ENCODE measurements around the gene MYO5A. TPM values are rescaled to one million over a fixed set of nuclear protein-coding genes. Genes with fewer than 3 reads are reported as not detected.

MYO5A gene
- total RNA-seq, 1 experiment from 2014 or later = 17.6 TPM

GRCh38 chr15:52567871-52568600 lies 39.4 kb upstream of the MYO5A start (continued):
- TF ChIP-seq SRF (IDR thresholded peaks at IDR 0.05; ENCODE audit: low read depth) (no peak), ZNF274 (IDR thresholded peaks at IDR 0.05; ENCODE audit: low read depth, low read length) (no peak), ZFX (IDR thresholded peaks at IDR 0.05) (no peak), SIN3A (IDR thresholded peaks at IDR 0.05; ENCODE audit: low read depth) (no peak), CBX3 (IDR thresholded peaks at IDR 0.05; ENCODE audit: low read depth) (no peak)

DNA sequence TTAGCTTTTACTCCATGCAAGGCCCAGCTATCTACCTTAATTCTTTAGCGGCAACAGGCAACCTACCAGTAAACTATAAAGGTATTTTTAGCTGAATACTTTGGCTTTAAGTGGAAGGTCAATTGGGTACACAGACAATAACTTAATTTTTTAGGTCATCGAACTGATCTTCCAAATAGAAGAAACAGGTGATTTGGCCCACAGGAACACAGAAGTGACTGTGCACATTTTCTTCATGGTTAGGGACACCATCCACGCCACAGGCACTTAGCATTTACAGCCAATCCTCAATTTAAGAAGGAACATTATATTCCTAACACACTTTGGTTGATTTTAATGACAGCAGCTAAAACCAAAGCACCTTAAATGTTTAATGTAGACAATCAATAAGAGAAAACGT lies 38.2 kb upstream of the MYO5A start:
- BruUV-seq (replicated peaks) = no TSS peak
- no peaks in the 10 kb centered on the region for H3K9me2 ChIP-seq (ENCODE audit: insufficient read depth)
- intact Hi-C loops (cut with micrococcal nuclease) = loop anchor here (5.0 to 10.0 kb wide), 3 partner anchors 110 to 312 kb away; partner anchors contain the start of gene ATOSA
- H3K36me3 ChIP-seq (ENCODE audit: control insufficient read depth in 1 of 2, insufficient read depth in 2 of 2, low read length in 2 of 2) = no peaks in the 10 kb centered on the region; a peak in 1 of 4 replicates
- peak overlapping the region; percentile 97 for H3K4me2 ChIP-seq (ENCODE audit: low read length)
- H4K20me1 ChIP-seq (ENCODE audit: insufficient read depth) = peaks cover 42% of the 10 kb centered on the region
- peaks cover 70% of the 10 kb centered on the region for H3K79me2 ChIP-seq (ENCODE audit: insufficient read depth, low read length)
- H3K27me3 ChIP-seq (ENCODE audit: insufficient read depth, low read length) = no peaks in the 10 kb centered on the region
- H3K9ac ChIP-seq (ENCODE audit: low read length) = peak overlapping the region; percentile 99
- H2AFZ ChIP-seq (ENCODE audit: low read depth, low read length, poor library complexity, severe bottlenecking) = no peak overlapping the region
- H3K9me3 ChIP-seq (ENCODE audit: control insufficient read depth in 1 of 2, insufficient read depth in 1 of 2, low read depth in 1 of 2, low read length in 2 of 2) = no peaks in the 10 kb centered on the region
- peaks cover 8 to 16% of the 10 kb centered on the region in 2 experiments for H3K4me1 ChIP-seq (ENCODE audit: control insufficient read depth in 1 of 2, insufficient read depth in 2 of 2, low read length in 2 of 2)
- ATAC-seq = no peak
- no peak for TF ChIP-seq TCF7L2 (IDR thresholded peaks at IDR 0.05; ENCODE audit: borderline replicate concordance, extremely low read depth, insufficient read depth, insufficient read length)
- no peak for TF ChIP-seq EZH2phosphoT487 (IDR thresholded peaks at IDR 0.05; ENCODE audit: borderline replicate concordance)
- TF ChIP-seq YY1 (IDR thresholded peaks at IDR 0.05; ENCODE audit: extremely low read depth, insufficient replicate concordance, low read depth, low read length) = no peak
- no peak for TF ChIP-seq POLR2A (IDR thresholded peaks at IDR 0.05; ENCODE audit: borderline replicate concordance, extremely low read depth, insufficient read depth, insufficient read length)
- TF ChIP-seq SIN3A (IDR thresholded peaks at IDR 0.05; ENCODE audit: low read depth) = no peak
- no peak for TF ChIP-seq JUND (IDR thresholded peaks at IDR 0.05)
- no peak for TF ChIP-seq ZBTB33 (IDR thresholded peaks at IDR 0.05; ENCODE audit: extremely low read depth, insufficient replicate concordance, low read length)
- no peak for TF ChIP-seq CTCF (IDR thresholded peaks at IDR 0.05 in 2 of 3, conservative IDR thresholded peaks at IDR 0.05 in 1 of 3; ENCODE audit: borderline replicate concordance in 1 of 3, insufficient read depth in 1 of 3, low read depth in 2 of 3, low read length in 2 of 3)
- TF ChIP-seq CEBPB (IDR thresholded peaks at IDR 0.05; ENCODE audit: low read depth) = no peak
- H3K27ac ChIP-seq (ENCODE audit: low read depth, low read length) = no peak overlapping the region
- ChIA-PET RAD21 (ENCODE audit: low non-redundant PET in 1 of 2, low total read pairs in 2 of 2, uncharacterized antibody in 2 of 2, unreplicated experiment in 2 of 2) (no interaction called here), POLR2A (no interaction called here), CTCF (no interaction called here)
- H3K4me3 ChIP-seq (replicated peaks in 1 of 2; ENCODE audit: low read depth in 1 of 2, low read length in 2 of 2) = peak overlapping the region; percentile 91 to 98
- no peak for DNase-seq (ENCODE audit: low read depth, low spot score)

Data from HCT116 (cell line).